Measurements from ENCODE around the gene OSBPL10.

GRCh38 chr3:31648286-31648968 is 332.6 kb downstream of the OSBPL10 start:
- no peak for TF ChIP-seq CTCF (conservative IDR thresholded peaks at IDR 0.05 in 1 of 2, IDR thresholded peaks at IDR 0.05 in 1 of 2; ENCODE audit: extremely low read depth in 1 of 2, insufficient read depth in 1 of 2, low read depth in 1 of 2, low read length in 2 of 2)
- no peak for TF ChIP-seq EZH2 (IDR thresholded peaks at IDR 0.05; ENCODE audit: borderline replicate concordance, low read length)

All from mammary epithelial cell (primary cell).